ENCODE results near the gene CEP128. TPM values are rescaled to one million over a fixed set of nuclear protein-coding genes. Genes with fewer than 3 reads are reported as not detected.

The CEP128 gene
- total and polyA plus RNA-seq, 2 experiments from 2014 or later = 7.6 to 17.6 TPM

- no peak for TF ChIP-seq CTCF (conservative IDR thresholded peaks at IDR 0.05; ENCODE audit: low read depth in 2 of 2)
- no peak for TF ChIP-seq JUNB (IDR thresholded peaks at IDR 0.05; ENCODE audit: unreplicated experiment)
- no peak for TF ChIP-seq POLR2AphosphoS5 (IDR thresholded peaks at IDR 0.05; ENCODE audit: low read depth)
- TF ChIP-seq NANOG (IDR thresholded peaks at IDR 0.05; ENCODE audit: borderline replicate concordance) = no peak
- TF ChIP-seq ETS1 (IDR thresholded peaks at IDR 0.05) = no peak
- no peak for TF ChIP-seq EZH2 (IDR thresholded peaks at IDR 0.05; ENCODE audit: low read depth, unreplicated experiment)
Observed at GRCh38 chr14:80718940-80719339, 222.6 kb downstream of the CEP128 start (continued).

GRCh38 chr14:80714474-80714873, 227.1 kb downstream of the CEP128 start:
- H3K27ac Mint-ChIP-seq = no peak overlapping the region
- Histone ChIP-seq H3K9me2 (ENCODE audit: insufficient read depth) (no peaks in the 10 kb centered on the region), H3K79me2 (replicated peaks; ENCODE audit: insufficient read depth) (no peaks in the 10 kb centered on the region), H3K27ac (ENCODE audit: low read depth) (no peak overlapping the region), H3K4me1 (ENCODE audit: insufficient read depth) (no peaks in the 10 kb centered on the region), H4K20me1 (replicated peaks; ENCODE audit: insufficient read depth) (no peaks in the 10 kb centered on the region), H3K36me3 (ENCODE audit: insufficient read depth) (no peaks in the 10 kb centered on the region), H3F3A (replicated peaks; ENCODE audit: low read depth) (no peaks in the 10 kb centered on the region), H3K4me3 (no peak overlapping the region), H2AFZ (no peak overlapping the region), H3K4me2 (no peak overlapping the region), H3K27me3 (ENCODE audit: insufficient read depth) (no peaks in the 10 kb centered on the region)
- H3K4me3 Mint-ChIP-seq = no peak overlapping the region
- DNase-seq (ENCODE audit: low spot score) (no peak), ATAC-seq (no peak)
- H3K27me3 Mint-ChIP-seq (ENCODE audit: insufficient read depth, low read depth, poor library complexity) = no peaks in the 10 kb centered on the region
- H3K9me3 Mint-ChIP-seq = no peaks in the 10 kb centered on the region
- no peaks in the 10 kb centered on the region for H3K36me3 Mint-ChIP-seq (ENCODE audit: low read depth)
- no peak for TF ChIP-seq JUNB (IDR thresholded peaks at IDR 0.05; ENCODE audit: unreplicated experiment)
- no peak for TF ChIP-seq CTCF (conservative IDR thresholded peaks at IDR 0.05; ENCODE audit: low read depth in 2 of 2)
- TF ChIP-seq STAT1 (IDR thresholded peaks at IDR 0.05; ENCODE audit: unreplicated experiment) = no peak
- no peak for TF ChIP-seq ZNF462 (CRISPR knock-in tag; IDR thresholded peaks at IDR 0.05)
- no peak for TF ChIP-seq CREB1 (CRISPR knock-in tag; IDR thresholded peaks at IDR 0.05; ENCODE audit: low read depth)
- TF ChIP-seq POLR2AphosphoS5 (IDR thresholded peaks at IDR 0.05; ENCODE audit: low read depth) = no peak
- H3K4me1 Mint-ChIP-seq = no peaks in the 10 kb centered on the region
